C4-2B (cell line): Measurements from ENCODE around the gene TMC4.

Source experiments
- CTCF ChIP-seq: fragments of 450-650 bp; conservative IDR thresholded peaks from 2 replicates; pipeline ENCODE4 v1.5.1; 2017; ENCODE audit warnings: mild to moderate bottlenecking
- ZFX ChIP-seq: fragments of 450-650 bp; IDR thresholded peaks from 2 replicates; pipeline ENCODE4 v1.6.1; 2017

GRCh38 chr19:54133957-54134590, 38.9 kb downstream of the TMC4 start:
- no peak for TF ChIP-seq CTCF
- TF ChIP-seq ZFX, result no peak
